ENCODE results near the gene CUEDC2. TPM values are rescaled to one million over a fixed set of nuclear protein-coding genes. Genes with fewer than 3 reads are reported as not detected.

The CUEDC2 gene
- total RNA-seq, 6 experiments from 2014 or later: 62.6 to 75.9 (median 72.5) TPM

GRCh38 chr10:102444851-102445250 is 12.5 kb upstream of the CUEDC2 start:
- H3K9me3 Mint-ChIP-seq: no peaks in the 10 kb centered on the region
- no peak overlapping the region for H3K4me3 Mint-ChIP-seq
- H3K27me3 Mint-ChIP-seq (ENCODE audit: insufficient read depth): peaks cover 8% of the 10 kb centered on the region
- no peaks in the 10 kb centered on the region for H3K36me3 Mint-ChIP-seq (ENCODE audit: low read depth)
- no peak overlapping the region for H3K27ac Mint-ChIP-seq
- TF ChIP-seq, protein P1, sequence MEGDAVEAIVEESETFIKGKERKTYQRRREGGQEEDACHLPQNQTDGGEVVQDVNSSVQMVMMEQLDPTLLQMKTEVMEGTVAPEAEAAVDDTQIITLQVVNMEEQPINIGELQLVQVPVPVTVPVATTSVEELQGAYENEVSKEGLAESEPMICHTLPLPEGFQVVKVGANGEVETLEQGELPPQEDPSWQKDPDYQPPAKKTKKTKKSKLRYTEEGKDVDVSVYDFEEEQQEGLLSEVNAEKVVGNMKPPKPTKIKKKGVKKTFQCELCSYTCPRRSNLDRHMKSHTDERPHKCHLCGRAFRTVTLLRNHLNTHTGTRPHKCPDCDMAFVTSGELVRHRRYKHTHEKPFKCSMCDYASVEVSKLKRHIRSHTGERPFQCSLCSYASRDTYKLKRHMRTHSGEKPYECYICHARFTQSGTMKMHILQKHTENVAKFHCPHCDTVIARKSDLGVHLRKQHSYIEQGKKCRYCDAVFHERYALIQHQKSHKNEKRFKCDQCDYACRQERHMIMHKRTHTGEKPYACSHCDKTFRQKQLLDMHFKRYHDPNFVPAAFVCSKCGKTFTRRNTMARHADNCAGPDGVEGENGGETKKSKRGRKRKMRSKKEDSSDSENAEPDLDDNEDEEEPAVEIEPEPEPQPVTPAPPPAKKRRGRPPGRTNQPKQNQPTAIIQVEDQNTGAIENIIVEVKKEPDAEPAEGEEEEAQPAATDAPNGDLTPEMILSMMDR (IDR thresholded peaks at IDR 0.05): no peak
- DNase-seq: no peak
- H3K4me1 Mint-ChIP-seq (ENCODE audit: low read depth): peaks cover 8% of the 10 kb centered on the region

- H3K27me3 Mint-ChIP-seq (ENCODE audit: insufficient read depth): peaks cover 10% of the 10 kb centered on the region
- H3K27ac Mint-ChIP-seq: no peak overlapping the region
- H3K4me1 Mint-ChIP-seq (ENCODE audit: low read depth): peaks cover 24% of the 10 kb centered on the region
- no peak overlapping the region for H3K4me3 Mint-ChIP-seq
- H3K36me3 Mint-ChIP-seq (ENCODE audit: low read depth): no peaks in the 10 kb centered on the region
- TF ChIP-seq, protein P1 (IDR thresholded peaks at IDR 0.05): no peak
- DNase-seq: no peak
- no peaks in the 10 kb centered on the region for H3K9me3 Mint-ChIP-seq
These were observed 6.0 kb upstream of the CUEDC2 start for GRCh38 chr10:102438374-102438773.

GRCh38 chr10:102437515-102437914 is 5.1 kb upstream of the CUEDC2 start:
- Mint-ChIP-seq H3K36me3 (ENCODE audit: low read depth) (no peaks in the 10 kb centered on the region), H3K27me3 (ENCODE audit: insufficient read depth) (peaks cover 6% of the 10 kb centered on the region), H3K9me3 (no peaks in the 10 kb centered on the region), H3K4me3 (no peak overlapping the region), H3K4me1 (ENCODE audit: low read depth) (peaks cover 24% of the 10 kb centered on the region), H3K27ac (no peak overlapping the region)
- TF ChIP-seq, protein P1 (IDR thresholded peaks at IDR 0.05): no peak
- DNase-seq: no peak

GRCh38 chr10:102436312-102436711 is 3.9 kb upstream of the CUEDC2 start:
- TF ChIP-seq, protein P1 (IDR thresholded peaks at IDR 0.05): no peak
- H3K9me3 Mint-ChIP-seq: no peaks in the 10 kb centered on the region
- H3K4me1 Mint-ChIP-seq (ENCODE audit: low read depth): peaks cover 30% of the 10 kb centered on the region
- DNase-seq: no peak
- no peak overlapping the region for H3K27ac Mint-ChIP-seq
- H3K36me3 Mint-ChIP-seq (ENCODE audit: low read depth): no peaks in the 10 kb centered on the region
- peak overlapping the region; percentile 67; the same call in 1 of the 2 replicates for H3K4me3 Mint-ChIP-seq
- H3K27me3 Mint-ChIP-seq (ENCODE audit: insufficient read depth): peaks cover 2% of the 10 kb centered on the region; the same call in 1 of the 2 replicates

GRCh38 chr10:102435529-102436233 is 3.3 kb upstream of the CUEDC2 start:
- peaks cover 2% of the 10 kb centered on the region; the same call in 1 of the 2 replicates for H3K27me3 Mint-ChIP-seq (ENCODE audit: insufficient read depth)
- no peaks in the 10 kb centered on the region for H3K9me3 Mint-ChIP-seq
- peaks cover 31% of the 10 kb centered on the region for H3K4me1 Mint-ChIP-seq (ENCODE audit: low read depth)
- no peak overlapping the region for H3K27ac Mint-ChIP-seq
- no peaks in the 10 kb centered on the region for H3K36me3 Mint-ChIP-seq (ENCODE audit: low read depth)
- DNase-seq: no peak
- TF ChIP-seq, protein P1 (IDR thresholded peaks at IDR 0.05): no peak
- peak overlapping the region; percentile 67 for H3K4me3 Mint-ChIP-seq
